K562 (cell line): ENCODE results near the gene LCTL. TPM values are rescaled to one million over a fixed set of nuclear protein-coding genes. Genes with fewer than 3 reads are reported as not detected.

ENCODE experiments used
- CC2D1A ChIP-seq: fragments of 450-650 bp; IDR thresholded peaks from 2 replicates; pipeline ENCODE4 v1.6.1; 2017; ENCODE audit warnings: mild to moderate bottlenecking
- CCNT2 ChIP-seq: IDR thresholded peaks from 2 replicates; pipeline ENCODE4 v1.6.1; 2011; ENCODE audit warnings: borderline replicate concordance, low read depth, mild to moderate bottlenecking, moderate library complexity, mixed read lengths, low read length; ENCODE audit not compliant: insufficient read length; ENCODE audit errors: extremely low read depth
- CHCHD3 ChIP-seq: fragments of 250-450 bp; sonication (Bioruptor Pico); IDR thresholded peaks from 2 replicates; pipeline ENCODE4 v2.1.2; 2022; ENCODE audit warnings: mild to moderate bottlenecking
- CSDE1 ChIP-seq, 2 experiments: fragments of 450-650 bp; IDR thresholded peaks; 2 replicates each; pipeline ENCODE4 v1.6.1; 2016; ENCODE audit warnings: mild to moderate bottlenecking in 1 of 2
- DIDO1 ChIP-seq: fragments of 450-650 bp; IDR thresholded peaks from 2 replicates; pipeline ENCODE4 v1.6.1; 2016; ENCODE audit warnings: low read depth, missing biosample characterization, missing genetic modification characterization
- ESRRA ChIP-seq: fragments of 450-650 bp; IDR thresholded peaks from 2 replicates; pipeline ENCODE4 v1.6.1; 2014; ENCODE audit warnings: low read depth, mild to moderate bottlenecking, moderate library complexity, borderline replicate concordance
- ETS1 ChIP-seq: conservative IDR thresholded peaks from 2 replicates; pipeline ENCODE4 v1.6.1; 2011; ENCODE audit warnings: low read depth, mild to moderate bottlenecking, low read length; ENCODE audit not compliant: control insufficient read depth
- GTF2A2 ChIP-seq: IDR thresholded peaks from 2 replicates; pipeline ENCODE4 v1.6.1; 2016; ENCODE audit warnings: mild to moderate bottlenecking, missing genetic modification characterization, missing compliant biosample characterization
- HCFC1 ChIP-seq: IDR thresholded peaks from 2 replicates; pipeline ENCODE4 v1.6.1; 2012; ENCODE audit warnings: low read depth, low read length, improper control_type of control experiment
- HMBOX1 ChIP-seq: sonication (generic); IDR thresholded peaks from 2 replicates; pipeline ENCODE4 v1.6.1; 2016
- HSF4 ChIP-seq: fragments of 250-450 bp; sonication (Bioruptor Pico); IDR thresholded peaks from 2 replicates; pipeline ENCODE4 v2.1.2; 2022; ENCODE audit warnings: mild to moderate bottlenecking, moderate library complexity, borderline replicate concordance
- ILF3 ChIP-seq: fragments of 450-650 bp; IDR thresholded peaks from 2 replicates; pipeline ENCODE4 v1.6.1; 2018; ENCODE audit warnings: antibody characterized with exemption, mild to moderate bottlenecking, moderate library complexity, borderline replicate concordance
- KAT7 ChIP-seq: sonication (generic); formaldehyde crosslinking; IDR thresholded peaks from 2 replicates; pipeline ENCODE4 v1.8.0; 2022; ENCODE audit warnings: missing genetic modification reagents, mild to moderate bottlenecking, borderline replicate concordance
- MAFF ChIP-seq: IDR thresholded peaks from 2 replicates; pipeline ENCODE4 v1.6.1; 2012; ENCODE audit warnings: low read length, improper control_type of control experiment
- NR2C2 ChIP-seq, 2 experiments: fragments of 200-800 bp in 1 of 2; sonication (Bioruptor generic) in 1 of 2; sonication (generic) in 1 of 2; formaldehyde crosslinking in 1 of 2; IDR thresholded peaks; 2 replicates each; pipeline versions ENCODE4 v1.6.1 to v1.8.0; 2016 to 2022; ENCODE audit warnings: mild to moderate bottlenecking in 1 of 2, missing compliant biosample characterization in 1 of 2, missing genetic modification characterization in 1 of 2, missing genetic modification reagents in 1 of 2
- PHTF2 ChIP-seq: fragments of 250-450 bp; sonication (Bioruptor Pico); IDR thresholded peaks from 2 replicates; pipeline ENCODE4 v1.5.0; 2021; ENCODE audit warnings: mild to moderate bottlenecking
- RBM25 ChIP-seq: fragments of 200-400 bp; formaldehyde crosslinking; IDR thresholded peaks from 2 replicates; pipeline ENCODE4 v1.6.1; 2018; ENCODE audit warnings: low read length, low read depth, moderate library complexity; ENCODE audit not compliant: severe bottlenecking
- RBM34 ChIP-seq: fragments of 200-400 bp; formaldehyde crosslinking; IDR thresholded peaks from 2 replicates; pipeline ENCODE4 v1.6.1; 2018; ENCODE audit warnings: low read length, borderline replicate concordance; ENCODE audit not compliant: insufficient read depth
- RHOXF2B ChIP-seq: fragments of 250-450 bp; sonication (Bioruptor Pico); conservative IDR thresholded peaks from 2 replicates; pipeline ENCODE4 v1.5.1; 2021
- SREBF1 ChIP-seq: fragments of 150-350 bp; IDR thresholded peaks from 2 replicates; pipeline ENCODE4 v1.6.1; 2014; ENCODE audit warnings: antibody characterized with exemption, low read depth, low read length, borderline replicate concordance
- TARDBP ChIP-seq: fragments of 450-650 bp; IDR thresholded peaks from 2 replicates; pipeline ENCODE4 v1.6.1; 2016
- TGIF2 ChIP-seq: sonication (generic); formaldehyde crosslinking; IDR thresholded peaks from 2 replicates; pipeline ENCODE4 v1.8.1; 2022; ENCODE audit warnings: mild to moderate bottlenecking, missing genetic modification reagents, moderate library complexity
- XRCC3 ChIP-seq: fragments of 450-650 bp; IDR thresholded peaks from 2 replicates; pipeline ENCODE4 v1.6.1; 2017; ENCODE audit warnings: mild to moderate bottlenecking, moderate library complexity
- ZBTB26 ChIP-seq: fragments of 450-650 bp; formaldehyde crosslinking; IDR thresholded peaks from 2 replicates; pipeline ENCODE4 v1.4.0; 2022; ENCODE audit warnings: missing genetic modification characterization
- ZKSCAN1 ChIP-seq: fragments of 150-350 bp; IDR thresholded peaks from 2 replicates; pipeline ENCODE4 v1.6.1; 2016; ENCODE audit warnings: low read depth, low read length
- ZNF507 ChIP-seq: conservative IDR thresholded peaks from 2 replicates; pipeline ENCODE4 v1.6.1; 2017; ENCODE audit warnings: missing genetic modification characterization, missing compliant biosample characterization
- ZNF583 ChIP-seq: fragments of 250-450 bp; sonication (Bioruptor Pico); IDR thresholded peaks from 2 replicates; pipeline ENCODE4 v1.4.0; 2020
- polyA plus RNA-seq, 8 experiments: library from polyadenylated mRNA; depleted of rRNA in 4 of 8; stranded (reverse) in 5 of 8; unstranded in 3 of 8; fragments of >200 nt; fragmentation: Nextera tagmentation in 2 of 8; fragmentation: Illumina TruSeq in 1 of 8; extraction: Ambion mirVana in 2 of 8; extraction: Trizol in 1 of 8; gene quantifications; 2 replicates each; pipeline versions ENCODE4 v1.2.1 to v1.2.3, GENCODE V29; 2011 to 2014; ENCODE audit warnings: inconsistent platforms in 1 of 8, missing spikeins in 1 of 8
- total RNA-seq, 7 experiments: library from RNA; depleted of rRNA in 6 of 7; stranded (reverse); fragments of >200 nt in 6 of 7; fragmentation: Illumina TruSeq in 2 of 7; extraction: Trizol in 2 of 7; gene quantifications; 2 replicates each; pipeline versions ENCODE4 v1.2.1 to v1.2.3, GENCODE V29; 2011 to 2021; ENCODE audit warnings: low replicate concordance in 1 of 7

LCTL gene
- total and polyA plus RNA-seq, 9 of the 15 experiments (the other 6 are each of a cell fraction or from before 2014, with no cell fraction given), result 0.08 to 0.31 (median 0.17) TPM; not detected in 6

- TF ChIP-seq HSF4, result no peak
- peak; percentile 18 for TF ChIP-seq CCNT2
- 0 out of 4 replicates have a peak, but pooled peaks of 1 of the 2 experiments have one; percentile 55 for TF ChIP-seq CSDE1 (IDR thresholded peaks at IDR 0.05)
- no peak for TF ChIP-seq ZKSCAN1
- peak; percentile 66 for TF ChIP-seq ETS1
- peak; percentile 57; the same call in 1 of the 2 replicates for TF ChIP-seq TARDBP
- TF ChIP-seq DIDO1, result peak; percentile 94
- TF ChIP-seq HCFC1, result peak; percentile 57; the same call in 1 of the 2 replicates
- TF ChIP-seq ILF3, result no peak
- TF ChIP-seq TGIF2 (CRISPR knock-in tag), result no peak
- peak; percentile 61; the same call in 1 of the 2 replicates for TF ChIP-seq CC2D1A
- peak; percentile 96 for TF ChIP-seq GTF2A2 (tag)
- TF ChIP-seq XRCC3, result no peak
- TF ChIP-seq RHOXF2B (CRISPR knock-in tag), result no peak
- TF ChIP-seq RBM25, result peak; percentile 82
- no peak for TF ChIP-seq CHCHD3 (CRISPR knock-in tag)
- TF ChIP-seq ZNF507 (tag), result no peak
- no peak for TF ChIP-seq MAFF
- peak; percentile 59; the same call in 1 of the 2 replicates for TF ChIP-seq ESRRA
- no peak; the same call in 1 of the 2 replicates for TF ChIP-seq ZBTB26 (CRISPR knock-in tag)
- TF ChIP-seq HMBOX1, result no peak
- no peak for TF ChIP-seq NR2C2 (CRISPR knock-in tag; IDR thresholded peaks at IDR 0.05)
- peak; percentile 98 for TF ChIP-seq NR2C2 (tag; IDR thresholded peaks at IDR 0.05)
- no peak for TF ChIP-seq ZNF583 (CRISPR knock-in tag)
- no peak for TF ChIP-seq PHTF2 (CRISPR knock-in tag)
- TF ChIP-seq SREBF1, result no peak
- TF ChIP-seq KAT7 (CRISPR knock-in tag), result peak; percentile 66; the same call in 1 of the 2 replicates
- no peak for TF ChIP-seq RBM34
Observed at GRCh38 chr15:66504563-66505429, 61.0 kb downstream of the LCTL start, which contains the start of the genes RPL4 and ZWILCH (continued).
